ENCODE measurements around the gene CDK2AP2. TPM values are rescaled to one million over a fixed set of nuclear protein-coding genes. Genes with fewer than 3 reads are reported as not detected.
"Not testable (repeated sequence)": the region's sequence is repeated elsewhere in the genome, so short reads cannot be mapped to it uniquely, and the experiment has no call there.

CDK2AP2 gene
- 10 to 100 TPM; 57.9 to 67.7 (median 65.5) TPM for total RNA-seq
- 47.2 TPM for total RNA-seq (2013)

- peak; percentile 70 to 88 (median 78) for ATAC-seq
- peaks cover 43% of the 10 kb centered on the region for H3K4me1 ChIP-seq (ENCODE audit: control insufficient read depth, insufficient read depth, low read length)
These were observed at the start of gene CDK2AP2 for GRCh38 chr11:67507864-67508485. Gene CDK2AP2, minus strand, starts transcription at chr11:67508162. Its CDS starts 80 bp downstream, at chr11:67508082.

GRCh38 chr11:67556244-67556643 is 48.3 kb upstream of the CDK2AP2 start:
- H3K27me3 Mint-ChIP-seq (ENCODE audit: low read depth in 2 of 2) = peaks cover 8 to 21% of the 10 kb centered on the region in 2 donors
- no peak for ATAC-seq

More at GRCh38 chr11:67507864-67508485, at the start of gene CDK2AP2:
- H3K27ac ChIP-seq (ENCODE audit: low read length) = peak within 1 kb of the TSS; percentile 97
- H3K9me3 ChIP-seq (ENCODE audit: control insufficient read depth, insufficient read depth, low read length) = no peaks in the 10 kb centered on the region
- no peaks in the 10 kb centered on the region for H3K27me3 ChIP-seq (ENCODE audit: control insufficient read depth, insufficient read depth, low read length)
- peak; percentile 94 to 98 for DNase-seq
- intact Hi-C loops (cut with micrococcal nuclease) = loop anchor here (1.0 to 10.0 kb wide), 4 partner anchors 106 to 241 kb away; partner anchors contain the start of genes GRK2, POLD4, PPP1CA and TBC1D10C
- Mint-ChIP-seq H3K9me3 (no peaks in the 10 kb centered on the region), H3K27ac (peak within 1 kb of the TSS; percentile 95 to 97), H3K4me3 (peak within 1 kb of the TSS; percentile 83), H3K36me3 (no peaks in the 10 kb centered on the region), H3K4me1 (peaks cover 27 to 50% of the 10 kb centered on the region in 2 donors), H3K27me3 (ENCODE audit: low read depth in 2 of 2) (peaks cover 7% of the 10 kb centered on the region in 2 donors)
- no peak for TF ChIP-seq CTCF (IDR thresholded peaks at IDR 0.05)
- under 1% methylated on average over 57 of the region's 57 CpGs for WGBS (ENCODE audit: insufficient coverage)
- H3K36me3 ChIP-seq (ENCODE audit: control insufficient read depth, insufficient read depth, low read length) = peaks cover 8% of the 10 kb centered on the region
- peak within 1 kb of the TSS; percentile 57 for H3K4me3 ChIP-seq (ENCODE audit: low read length)

GRCh38 chr11:67551697-67552096 is 43.7 kb upstream of the CDK2AP2 start:
- ATAC-seq; H3K27me3 Mint-ChIP-seq (ENCODE audit: low read depth in 2 of 2); H3K4me1 ChIP-seq (ENCODE audit: control insufficient read depth, insufficient read depth, low read length); H3K9me3 Mint-ChIP-seq; H3K4me1 Mint-ChIP-seq; H3K27me3 ChIP-seq (ENCODE audit: control insufficient read depth, insufficient read depth, low read length); H3K27ac Mint-ChIP-seq; DNase-seq; H3K4me3 ChIP-seq (ENCODE audit: low read length); H3K4me3 Mint-ChIP-seq; intact Hi-C loops (cut with micrococcal nuclease); H3K27ac ChIP-seq (ENCODE audit: low read length); H3K36me3 Mint-ChIP-seq; H3K9me3 ChIP-seq (ENCODE audit: control insufficient read depth, insufficient read depth, low read length); H3K36me3 ChIP-seq (ENCODE audit: control insufficient read depth, insufficient read depth, low read length): not testable (repeated sequence)

More at GRCh38 chr11:67556244-67556643, 48.3 kb upstream of the CDK2AP2 start:
- no peak for TF ChIP-seq CTCF (IDR thresholded peaks at IDR 0.05)
- 83% methylated on average over 3 of the region's 3 CpGs for WGBS (ENCODE audit: insufficient coverage)
- intact Hi-C loops (cut with micrococcal nuclease) = no loop called here
- H3K4me3 Mint-ChIP-seq = no peak overlapping the region
- H3K4me1 ChIP-seq (ENCODE audit: control insufficient read depth, insufficient read depth, low read length) = no peaks in the 10 kb centered on the region
- no peak for DNase-seq
- H3K36me3 ChIP-seq (ENCODE audit: control insufficient read depth, insufficient read depth, low read length) = no peaks in the 10 kb centered on the region
- H3K9me3 Mint-ChIP-seq = no peaks in the 10 kb centered on the region
- no peak overlapping the region for H3K4me3 ChIP-seq (ENCODE audit: low read length)
- H3K9me3 ChIP-seq (ENCODE audit: control insufficient read depth, insufficient read depth, low read length) = no peaks in the 10 kb centered on the region
- no peaks in the 10 kb centered on the region for H3K36me3 Mint-ChIP-seq
- no peak overlapping the region for H3K27ac ChIP-seq (ENCODE audit: low read length)
- peaks cover 2% of the 10 kb centered on the region for H3K27me3 ChIP-seq (ENCODE audit: control insufficient read depth, insufficient read depth, low read length)
- H3K4me1 Mint-ChIP-seq = no peaks in the 10 kb centered on the region
- no peak overlapping the region for H3K27ac Mint-ChIP-seq

GRCh38 chr11:67551127-67551526 is 43.2 kb upstream of the CDK2AP2 start:
- no peak for ATAC-seq
- Histone ChIP-seq H3K27me3 (ENCODE audit: control insufficient read depth, insufficient read depth, low read length) (no peaks in the 10 kb centered on the region), H3K36me3 (ENCODE audit: control insufficient read depth, insufficient read depth, low read length) (no peaks in the 10 kb centered on the region), H3K4me1 (ENCODE audit: control insufficient read depth, insufficient read depth, low read length) (no peaks in the 10 kb centered on the region), H3K4me3 (ENCODE audit: low read length) (no peak overlapping the region), H3K9me3 (ENCODE audit: control insufficient read depth, insufficient read depth, low read length) (no peaks in the 10 kb centered on the region), H3K27ac (ENCODE audit: low read length) (no peak overlapping the region)
- no peaks in the 10 kb centered on the region for H3K9me3 Mint-ChIP-seq
- no peak for TF ChIP-seq CTCF (IDR thresholded peaks at IDR 0.05)
- intact Hi-C loops (cut with micrococcal nuclease) = no loop called here
- H3K4me1 Mint-ChIP-seq = no peaks in the 10 kb centered on the region
- DNase-seq = no peak
- H3K27ac Mint-ChIP-seq = no peak overlapping the region
- no peak overlapping the region for H3K4me3 Mint-ChIP-seq
- peaks cover 6 to 7% of the 10 kb centered on the region in 2 donors for H3K27me3 Mint-ChIP-seq (ENCODE audit: low read depth in 2 of 2)
- no peaks in the 10 kb centered on the region for H3K36me3 Mint-ChIP-seq

Measured in natural killer cell (primary cell).